Measurements from ENCODE around the gene A2M.

- TF ChIP-seq, protein P1, sequence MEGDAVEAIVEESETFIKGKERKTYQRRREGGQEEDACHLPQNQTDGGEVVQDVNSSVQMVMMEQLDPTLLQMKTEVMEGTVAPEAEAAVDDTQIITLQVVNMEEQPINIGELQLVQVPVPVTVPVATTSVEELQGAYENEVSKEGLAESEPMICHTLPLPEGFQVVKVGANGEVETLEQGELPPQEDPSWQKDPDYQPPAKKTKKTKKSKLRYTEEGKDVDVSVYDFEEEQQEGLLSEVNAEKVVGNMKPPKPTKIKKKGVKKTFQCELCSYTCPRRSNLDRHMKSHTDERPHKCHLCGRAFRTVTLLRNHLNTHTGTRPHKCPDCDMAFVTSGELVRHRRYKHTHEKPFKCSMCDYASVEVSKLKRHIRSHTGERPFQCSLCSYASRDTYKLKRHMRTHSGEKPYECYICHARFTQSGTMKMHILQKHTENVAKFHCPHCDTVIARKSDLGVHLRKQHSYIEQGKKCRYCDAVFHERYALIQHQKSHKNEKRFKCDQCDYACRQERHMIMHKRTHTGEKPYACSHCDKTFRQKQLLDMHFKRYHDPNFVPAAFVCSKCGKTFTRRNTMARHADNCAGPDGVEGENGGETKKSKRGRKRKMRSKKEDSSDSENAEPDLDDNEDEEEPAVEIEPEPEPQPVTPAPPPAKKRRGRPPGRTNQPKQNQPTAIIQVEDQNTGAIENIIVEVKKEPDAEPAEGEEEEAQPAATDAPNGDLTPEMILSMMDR (IDR thresholded peaks at IDR 0.05; ENCODE audit: low read depth, low read length): no peak
- no peak for TF ChIP-seq EZH2phosphoT487 (IDR thresholded peaks at IDR 0.05; ENCODE audit: low read depth)
Observed at GRCh38 chr12:9106067-9106466, 9.7 kb downstream of the A2M start.
